C4-2B (cell line): ENCODE results near the gene VDAC1.

ENCODE experiments used
- CTCF ChIP-seq: fragments of 450-650 bp; conservative IDR thresholded peaks from 2 replicates; pipeline ENCODE4 v1.5.1; 2017; ENCODE audit warnings: mild to moderate bottlenecking
- ZFX ChIP-seq: fragments of 450-650 bp; IDR thresholded peaks from 2 replicates; pipeline ENCODE4 v1.6.1; 2017

GRCh38 chr5:133942614-133943474 lies 61.9 kb downstream of the VDAC1 start:
- TF ChIP-seq CTCF: no peak
- TF ChIP-seq ZFX: no peak
